IMR-90 (cell line): Measurements from ENCODE around the gene FUT7. TPM values are rescaled to one million over a fixed set of nuclear protein-coding genes. Genes with fewer than 3 reads are reported as not detected.

ENCODE experiments used
- ATAC-seq: fragments of 200-7000 bp; cut with Tn5 transposase; 2 replicates; pipeline ENCODE4 v1.9.1; 2020; ENCODE audit warnings: low read depth, mild to moderate bottlenecking, moderate library complexity
- BruUV-seq: library from RNA; stranded (reverse); fragments of 400-500 nt; replicated peaks from 2 replicates; lab custom pipeline; 2021; lab: Mats Ljungman, UMichigan
- CTCF ChIA-PET: fragments of 300-600 bp; formaldehyde crosslinking; extraction: SDS; loops from one replicate; lab custom pipeline; 2021; ENCODE audit warnings: antibody characterized with exemption; lab: Yijun Ruan, JAX
- POLR2A ChIA-PET: fragments of 300-600 bp; sonication (Branson Sonifier 250); formaldehyde crosslinking; loops from one replicate; lab custom pipeline; 2022; ENCODE audit warnings: antibody characterized with exemption; ENCODE audit not compliant: unreplicated experiment; lab: Charles Lee
- DNase-seq: peaks from one replicate; pipeline ENCODE4 v3.0.0; 2013
- H2AFZ ChIP-seq: replicated peaks from 2 replicates; pipeline ENCODE3; 2013; ENCODE audit warnings: low read length, mild to moderate bottlenecking; ENCODE audit not compliant: poor library complexity
- H2AK5ac ChIP-seq: 2 replicates; pipeline ENCODE4 v1.6.1; 2013; ENCODE audit warnings: low read depth, low read length, inconsistent platforms
- H2AK9ac ChIP-seq: replicated peaks from 2 replicates; pipeline ENCODE3; 2013; ENCODE audit warnings: mild to moderate bottlenecking, low read depth, low read length, moderate library complexity; ENCODE audit not compliant: poor library complexity
- H2BK120ac ChIP-seq: 2 replicates; pipeline ENCODE4 v1.6.1; 2013; ENCODE audit warnings: low read depth, low read length, inconsistent platforms
- H2BK15ac ChIP-seq: 3 replicates; pipeline ENCODE4 v1.6.1; 2013; ENCODE audit warnings: low read depth, low read length, inconsistent platforms
- H2BK20ac ChIP-seq: 2 replicates; pipeline ENCODE4 v1.6.1; 2013; ENCODE audit warnings: low read depth, mild to moderate bottlenecking, inconsistent platforms, low read length, moderate library complexity
- H2BK5ac ChIP-seq: 2 replicates; pipeline ENCODE4 v1.6.1; 2013; ENCODE audit warnings: mild to moderate bottlenecking, low read depth, low read length, inconsistent platforms; ENCODE audit not compliant: poor library complexity, severe bottlenecking
- H3K14ac ChIP-seq: replicated peaks from 2 replicates; pipeline ENCODE4 v1.6.1; 2013; ENCODE audit warnings: low read depth, low read length, inconsistent platforms
- H3K18ac ChIP-seq: 2 replicates; pipeline ENCODE4 v1.6.1; 2013; ENCODE audit warnings: low read depth, low read length, control low read depth
- H3K23ac ChIP-seq: 2 replicates; pipeline ENCODE4 v1.6.1; 2013; ENCODE audit warnings: low read depth, low read length, inconsistent platforms
- H3K27ac ChIP-seq: 2 replicates; pipeline ENCODE4 v1.5.1; 2013; ENCODE audit warnings: mild to moderate bottlenecking, control low read depth, low read length; ENCODE audit not compliant: insufficient read depth
- H3K27me3 ChIP-seq: 2 replicates; pipeline ENCODE4 v1.6.1; 2013; ENCODE audit warnings: low read length; ENCODE audit not compliant: control insufficient read depth, insufficient read depth
- H3K36me3 ChIP-seq: 2 replicates; pipeline ENCODE4 v1.6.1; 2013; ENCODE audit warnings: low read length, mixed read lengths; ENCODE audit not compliant: control insufficient read depth, insufficient read depth
- H3K4ac ChIP-seq: 2 replicates; pipeline ENCODE4 v1.6.1; 2013; ENCODE audit warnings: low read depth, low read length, inconsistent platforms
- H3K4me1 ChIP-seq: 2 replicates; pipeline ENCODE4 v1.6.1; 2013; ENCODE audit warnings: low read length, mixed read lengths; ENCODE audit not compliant: control insufficient read depth, insufficient read depth
- H3K4me2 ChIP-seq: 2 replicates; pipeline ENCODE4 v1.6.1; 2013; ENCODE audit warnings: low read depth, mild to moderate bottlenecking, control low read depth, low read length, moderate library complexity
- H3K4me3 ChIP-seq: 2 replicates; pipeline ENCODE4 v1.5.1; 2013; ENCODE audit warnings: low read depth, mild to moderate bottlenecking, control low read depth, low read length, moderate library complexity; ENCODE audit not compliant: insufficient read depth
- H3K56ac ChIP-seq: 2 replicates; pipeline ENCODE4 v1.6.1; 2013; ENCODE audit warnings: low read length, inconsistent platforms; ENCODE audit not compliant: insufficient read depth; ENCODE audit errors: extremely low read depth
- H3K79me1 ChIP-seq, 2 experiments: 2 replicates each; pipeline ENCODE4 v1.6.1; 2013; ENCODE audit warnings: low read length in 2 of 2, inconsistent platforms in 1 of 2, low read depth in 1 of 2
- H3K9ac ChIP-seq: 2 replicates; pipeline ENCODE4 v1.6.1; 2013; ENCODE audit warnings: low read depth, low read length, control low read depth
- H3K9me1 ChIP-seq: 2 replicates; pipeline ENCODE4 v1.6.1; 2013; ENCODE audit warnings: low read length, inconsistent platforms; ENCODE audit not compliant: insufficient read depth
- H3K9me3 ChIP-seq: 2 replicates; pipeline ENCODE4 v1.6.1; 2013; ENCODE audit warnings: low read length; ENCODE audit not compliant: control insufficient read depth, insufficient read depth
- H4K20me1 ChIP-seq: 2 replicates; pipeline ENCODE4 v1.6.1; 2013; ENCODE audit warnings: low read length, inconsistent platforms; ENCODE audit not compliant: insufficient read depth
- H4K5ac ChIP-seq: 2 replicates; pipeline ENCODE4 v1.6.1; 2013; ENCODE audit warnings: mild to moderate bottlenecking, low read depth, low read length, control low read depth
- H4K8ac ChIP-seq, 2 experiments: 2 replicates each; pipeline ENCODE4 v1.6.1; 2013; ENCODE audit warnings: low read depth in 2 of 2, low read length in 2 of 2, control low read depth in 1 of 2, inconsistent platforms in 1 of 2
- H4K91ac ChIP-seq: 2 replicates; pipeline ENCODE4 v1.6.1; 2013; ENCODE audit warnings: low read depth, low read length, inconsistent platforms; ENCODE audit not compliant: insufficient read depth
- BHLHE40 ChIP-seq: fragments of 150-350 bp; IDR thresholded peaks from 2 replicates; pipeline ENCODE4 v1.6.1; 2016; ENCODE audit warnings: mild to moderate bottlenecking, low read depth, low read length
- FOS ChIP-seq: fragments of 150-350 bp; IDR thresholded peaks from 2 replicates; pipeline ENCODE4 v1.6.1; 2016; ENCODE audit warnings: low read depth, low read length
- SMC3 ChIP-seq: fragments of 150-350 bp; IDR thresholded peaks from 2 replicates; pipeline ENCODE4 v1.6.1; 2016; ENCODE audit warnings: low read depth, mild to moderate bottlenecking, antibody characterized with exemption, low read length, moderate library complexity
- WGBS, 2 experiments: methylation state at CpG; one replicate each; pipeline versions ENCODE4 v1.1.5 to v1.1.7; 2013; ENCODE audit warnings: missing lambda C conversion rate in 2 of 2; ENCODE audit not compliant: insufficient read length in 1 of 2; ENCODE audit errors: extremely low coverage in 2 of 2; 5-methylcytosine and 5-hydroxymethylcytosine counted together
- dilution Hi-C: fragments of 300-500 bp; cut with HindIII; formaldehyde crosslinking; loops from one replicate; pipeline ENCODE4 v1.14.3; 2018; ENCODE audit warnings: low sequenced_read_pairs; ENCODE audit not compliant: unreplicated experiment
- in situ Hi-C: fragments of 300-500 bp; cut with MboI; formaldehyde crosslinking; loops from 3 replicates; pipeline ENCODE4 v1.14.3; 2019; ENCODE audit warnings: low sequenced_read_pairs, inconsistent platforms, mixed read lengths
- intact Hi-C: fragments of 100-400 bp; cut with micrococcal nuclease; formaldehyde crosslinking; loops from 2 replicates; pipeline ENCODE4 v1.10.0; 2022
- polyA plus RNA-seq, 3 experiments: library from polyadenylated mRNA; depleted of rRNA; stranded (reverse); fragments of >200 nt; gene quantifications; 2 replicates each; pipeline ENCODE4 v1.2.3, GENCODE V29; 2012; ENCODE audit warnings: low replicate concordance in 1 of 3
- total RNA-seq: library from RNA; depleted of rRNA; stranded (reverse); fragments of >200 nt; gene quantifications from 2 replicates; pipeline ENCODE4 v1.2.3, GENCODE V29; 2012

Gene FUT7
- total and polyA plus RNA-seq, 2 of the 4 experiments (the other 2 are of a cell fraction) = not detected

DNA sequence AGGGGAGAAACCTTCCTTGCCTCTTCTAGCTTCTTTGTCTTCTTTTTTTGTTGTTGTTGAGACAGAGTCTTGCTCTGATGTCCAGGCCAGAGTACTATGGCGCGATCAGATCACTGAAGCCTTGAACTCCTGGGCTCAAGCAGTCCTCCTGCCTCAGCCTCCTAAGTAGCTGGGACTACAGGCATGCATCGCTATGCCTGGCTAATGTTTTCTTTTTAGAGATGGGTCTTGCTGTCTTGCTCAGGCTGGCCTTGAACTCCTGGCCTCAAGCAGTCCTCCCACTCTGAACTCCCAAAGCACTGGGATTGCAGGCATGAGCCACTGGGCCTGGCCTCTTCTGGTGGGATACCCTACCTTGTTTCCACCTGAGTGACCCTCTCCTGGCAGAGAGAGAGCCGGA, 43.0 kb downstream of the FUT7 start:
- ChIA-PET POLR2A (no interaction called here), CTCF (no interaction called here)
- H3K36me3 ChIP-seq = peaks cover 1% of the 10 kb centered on the region; the same call in 1 of the 2 replicates
- H2AK5ac ChIP-seq = no peak overlapping the region
- ATAC-seq = no peak
- H4K20me1 ChIP-seq = no peaks in the 10 kb centered on the region
- intact Hi-C loops (no loop called here), in situ Hi-C loops (no loop called here), dilution Hi-C loops (no loop called here)
- H3K27me3 ChIP-seq = peaks cover 43% of the 10 kb centered on the region
- H3K4ac ChIP-seq = no peak overlapping the region
- no peak overlapping the region for H3K9ac ChIP-seq
- H3K56ac ChIP-seq = no peak overlapping the region
- TF ChIP-seq SMC3 (no peak), FOS (no peak), BHLHE40 (no peak)
- H3K4me2 ChIP-seq = no peak overlapping the region
- no peak overlapping the region for H2BK20ac ChIP-seq
- no peak overlapping the region for H4K8ac ChIP-seq
- peaks cover 6% of the 10 kb centered on the region for H3K9me3 ChIP-seq
- no peak overlapping the region for H2AFZ ChIP-seq
- H4K5ac ChIP-seq = no peak overlapping the region
- no peak overlapping the region for H2BK120ac ChIP-seq
- H4K91ac ChIP-seq = no peak overlapping the region
- no peak overlapping the region for H2BK15ac ChIP-seq
- H3K9me1 ChIP-seq = peaks cover 3% of the 10 kb centered on the region; the same call in 1 of the 2 replicates
- no peak overlapping the region for H3K18ac ChIP-seq
- no peak overlapping the region for H2AK9ac ChIP-seq
- peaks cover 6% of the 10 kb centered on the region for H3K4me1 ChIP-seq
- no peak overlapping the region for H2BK5ac ChIP-seq
- no peak overlapping the region for H3K4me3 ChIP-seq
- H3K14ac ChIP-seq = no peak overlapping the region
- WGBS, 2 experiments = 40% methylated on average over 1 of the region's 4 CpGs; no CpG with 5 or more reads in 1 of the 2 experiments
- H3K79me1 ChIP-seq = peaks cover 6 to 15% of the 10 kb centered on the region in 2 experiments; a peak in 3 of 4 replicates
- no peak overlapping the region for H3K27ac ChIP-seq
- no peak overlapping the region for H3K23ac ChIP-seq
- BruUV-seq = no TSS peak
- DNase-seq = no peak
